MM.1S (cell line): ENCODE results near the gene CERS6.

Source experiments
- DNase-seq: peaks from one replicate; pipeline ENCODE4 v3.0.0-alpha.2; 2015
- H2AFZ ChIP-seq: fragments of 300-600 bp; sonication (generic); 2 replicates; pipeline ENCODE4 v1.6.0; 2016; ENCODE audit warnings: antibody characterized with exemption, low read length
- H3F3A ChIP-seq: fragments of 300-600 bp; sonication (generic); 2 replicates; pipeline ENCODE4 v1.6.1; 2016; ENCODE audit warnings: mild to moderate bottlenecking, antibody characterized with exemption, low read length, moderate library complexity, mixed read lengths; ENCODE audit not compliant: insufficient read depth
- H3K27ac ChIP-seq: fragments of 300-600 bp; sonication (generic); 2 replicates; pipeline ENCODE4 v1.5.1; 2016; ENCODE audit warnings: mild to moderate bottlenecking, low read length
- H3K27me3 ChIP-seq: fragments of 300-600 bp; sonication (generic); replicated peaks from 2 replicates; pipeline ENCODE4 v1.6.0; 2016; ENCODE audit warnings: low read length; ENCODE audit not compliant: insufficient read depth
- H3K36me3 ChIP-seq: fragments of 300-600 bp; sonication (generic); replicated peaks from 2 replicates; pipeline ENCODE4 v1.6.1; 2016; ENCODE audit warnings: mild to moderate bottlenecking, low read length, mixed read lengths; ENCODE audit not compliant: insufficient read depth
- H3K4me1 ChIP-seq: fragments of 300-600 bp; sonication (generic); 2 replicates; pipeline ENCODE4 v1.6.1; 2016; ENCODE audit warnings: low read length, mixed read lengths
- H3K4me2 ChIP-seq: fragments of 300-600 bp; sonication (generic); 2 replicates; pipeline ENCODE4 v1.6.0; 2016; ENCODE audit warnings: low read depth, low read length
- H3K4me3 ChIP-seq: fragments of 300-600 bp; sonication (generic); 2 replicates; pipeline ENCODE4 v1.5.1; 2016; ENCODE audit warnings: low read length, mixed read lengths
- H3K79me2 ChIP-seq: fragments of 300-600 bp; sonication (generic); 2 replicates; pipeline ENCODE4 v1.6.1; 2016; ENCODE audit warnings: mixed run types, low read length, mixed read lengths
- H3K9ac ChIP-seq: fragments of 300-600 bp; sonication (generic); 2 replicates; pipeline ENCODE4 v1.6.1; 2016; ENCODE audit warnings: low read length, mixed read lengths
- H3K9me2 ChIP-seq: fragments of 300-600 bp; sonication (generic); replicated peaks from 2 replicates; pipeline ENCODE4 v1.6.1; 2016; ENCODE audit warnings: mild to moderate bottlenecking, low read length, mixed read lengths; ENCODE audit not compliant: insufficient read depth
- H3K9me3 ChIP-seq: fragments of 300-600 bp; sonication (generic); replicated peaks from 2 replicates; pipeline ENCODE4 v1.6.1; 2016; ENCODE audit warnings: mild to moderate bottlenecking, low read length, mixed read lengths; ENCODE audit not compliant: insufficient read depth
- H4K20me1 ChIP-seq: fragments of 300-600 bp; sonication (generic); 2 replicates; pipeline ENCODE4 v1.6.1; 2016; ENCODE audit warnings: mild to moderate bottlenecking, low read length, moderate library complexity, mixed read lengths; ENCODE audit not compliant: insufficient read depth
- CTCF ChIP-seq: fragments of 300-600 bp; sonication (generic); IDR thresholded peaks from 2 replicates; pipeline ENCODE4 v1.5.1; 2016; ENCODE audit warnings: antibody characterized with exemption, low read length, mixed read lengths
- EZH2 ChIP-seq: fragments of 300-600 bp; sonication (generic); optimal IDR thresholded peaks from 2 replicates; pipeline ENCODE3; 2017; ENCODE audit warnings: low read depth, mild to moderate bottlenecking, antibody characterized with exemption, low read length, mixed read lengths
- EZH2phosphoT487 ChIP-seq: fragments of 300-600 bp; sonication (generic); IDR thresholded peaks from 2 replicates; pipeline ENCODE4 v1.6.1; 2018; ENCODE audit warnings: antibody characterized with exemption, low read length

The CERS6 gene

GRCh38 chr2:168583064-168583709, 127.1 kb downstream of the CERS6 start:
- Histone ChIP-seq H3K36me3 (no peaks in the 10 kb centered on the region), H3K4me1 (peaks cover 14% of the 10 kb centered on the region; the same call in 1 of the 2 replicates), H3K9me2 (no peaks in the 10 kb centered on the region), H3K9ac (no peak overlapping the region), H3K27ac (peak overlapping the region; percentile 6; the same call in 1 of the 2 replicates), H3K4me2 (peak overlapping the region; percentile 21; the same call in 1 of the 2 replicates), H3K9me3 (no peaks in the 10 kb centered on the region), H2AFZ (no peak overlapping the region), H3K27me3 (no peaks in the 10 kb centered on the region), H3F3A (no peaks in the 10 kb centered on the region), H3K79me2 (peaks cover 8% of the 10 kb centered on the region; the same call in 1 of the 2 replicates), H3K4me3 (no peak overlapping the region), H4K20me1 (no peaks in the 10 kb centered on the region)
- no peak for TF ChIP-seq CTCF
- TF ChIP-seq EZH2phosphoT487 = no peak
- TF ChIP-seq EZH2 = no peak
- peak; percentile 53 for DNase-seq

- no peak for DNase-seq
- Histone ChIP-seq H3F3A (no peaks in the 10 kb centered on the region), H3K9me2 (no peaks in the 10 kb centered on the region), H3K4me1 (peaks cover 14% of the 10 kb centered on the region; the same call in 1 of the 2 replicates), H3K4me3 (no peak overlapping the region), H3K27me3 (no peaks in the 10 kb centered on the region), H4K20me1 (no peaks in the 10 kb centered on the region), H3K79me2 (peaks cover 8% of the 10 kb centered on the region; the same call in 1 of the 2 replicates), H3K27ac (no peak overlapping the region), H3K9me3 (no peaks in the 10 kb centered on the region), H3K4me2 (no peak overlapping the region), H3K9ac (no peak overlapping the region), H2AFZ (no peak overlapping the region), H3K36me3 (no peaks in the 10 kb centered on the region)
- TF ChIP-seq EZH2phosphoT487 (no peak), EZH2 (no peak), CTCF (no peak)
These were observed 127.8 kb downstream of the CERS6 start for GRCh38 chr2:168583710-168584521.

GRCh38 chr2:168584911-168585310, 128.8 kb downstream of the CERS6 start:
- Histone ChIP-seq H3K9ac (no peak overlapping the region), H3K36me3 (no peaks in the 10 kb centered on the region), H3K79me2 (peaks cover 8% of the 10 kb centered on the region; the same call in 1 of the 2 replicates), H3K9me2 (no peaks in the 10 kb centered on the region), H3K9me3 (no peaks in the 10 kb centered on the region), H3K4me2 (no peak overlapping the region), H3K4me1 (peaks cover 14% of the 10 kb centered on the region; the same call in 1 of the 2 replicates), H3K4me3 (no peak overlapping the region), H3K27ac (no peak overlapping the region), H2AFZ (no peak overlapping the region), H3F3A (no peaks in the 10 kb centered on the region), H4K20me1 (no peaks in the 10 kb centered on the region), H3K27me3 (no peaks in the 10 kb centered on the region)
- DNase-seq = no peak
- TF ChIP-seq EZH2phosphoT487 (no peak), EZH2 (no peak), CTCF (no peak)
